H1 (cell line): ENCODE results near the gene HOXB5.

Source experiments
- CBX5 ChIP-seq: fragments of 300-800, 300-1000 bp; sonication (generic); IDR thresholded peaks from 2 replicates; pipeline ENCODE4 v1.7.1; 2016; ENCODE audit warnings: antibody characterized with exemption, low read length, low read depth
- CTCF ChIP-seq, 3 experiments: IDR thresholded peaks; 1 replicate in 2 of 3; 2 replicates in 1 of 3; pipeline versions ENCODE4 v1.5.1 to v1.6.1; 2011; ENCODE audit warnings: low read length in 3 of 3, mild to moderate bottlenecking in 3 of 3, inconsistent platforms in 2 of 3, low read depth in 1 of 3, moderate library complexity in 1 of 3; ENCODE audit not compliant: insufficient read depth in 1 of 3; ENCODE audit errors: control extremely low read depth in 1 of 3
- EZH2 ChIP-seq: fragments of 200-600 bp; sonication (generic); IDR thresholded peaks from 2 replicates; pipeline ENCODE4 v1.7.1; 2012; ENCODE audit warnings: low read depth, mild to moderate bottlenecking, moderate library complexity, low read length, inconsistent platforms; ENCODE audit not compliant: severe bottlenecking
- GABPA ChIP-seq: IDR thresholded peaks from 2 replicates; pipeline ENCODE4 v1.6.1; 2011; ENCODE audit warnings: mild to moderate bottlenecking, low read length, moderate library complexity, borderline replicate concordance; ENCODE audit not compliant: insufficient read depth
- POLR2AphosphoS5 ChIP-seq: IDR thresholded peaks from 2 replicates; pipeline ENCODE4 v1.6.1; 2011; ENCODE audit warnings: low read depth, low read length
- RFX5 ChIP-seq: IDR thresholded peaks from 2 replicates; pipeline ENCODE4 v1.6.1; 2011; ENCODE audit warnings: low read depth, low read length, improper control_type of control experiment, borderline replicate concordance
- SIN3A ChIP-seq, 2 experiments: IDR thresholded peaks in 1 of 2; conservative IDR thresholded peaks in 1 of 2; 2 replicates each; pipeline ENCODE4 v1.6.1; 2011 to 2012; ENCODE audit warnings: low read length in 2 of 2, improper control_type of control experiment in 1 of 2, low read depth in 1 of 2, mild to moderate bottlenecking in 1 of 2
- TEAD4 ChIP-seq: IDR thresholded peaks from 2 replicates; pipeline ENCODE4 v1.6.1; 2012; ENCODE audit warnings: low read depth, low read length, inconsistent platforms, mixed read lengths

- TF ChIP-seq CTCF (IDR thresholded peaks at IDR 0.05; ENCODE audit: control extremely low read depth in 1 of 3, insufficient read depth in 1 of 3, low read depth in 1 of 3, low read length in 3 of 3) (no peak), CBX5 (no peak), SIN3A (conservative IDR thresholded peaks at IDR 0.05 in 1 of 2, IDR thresholded peaks at IDR 0.05 in 1 of 2; ENCODE audit: low read depth in 1 of 2, low read length in 2 of 2) (no peak), POLR2AphosphoS5 (no peak), EZH2 (peak; percentile 75), RFX5 (no peak), GABPA (no peak), TEAD4 (no peak)
Measured at GRCh38 chr17:48600244-48601098, 6.9 kb upstream of the HOXB5 start.
